Bronchial epithelial cell (primary cell): ENCODE measurements around the gene TRIM62. TPM values are rescaled to one million over a fixed set of nuclear protein-coding genes. Genes with fewer than 3 reads are reported as not detected.

ENCODE experiments used
- DNase-seq: peaks from one replicate; pipeline ENCODE4 v3.0.0-alpha.2; 2010; ENCODE audit warnings: low read depth
- FAIRE-seq: peaks from 2 replicates; lab custom pipeline; 2011; peaks lifted over from hg19 to GRCh38; lab: Jason Lieb, UNC
- H3K27me3 ChIP-seq: 2 replicates; pipeline ENCODE4 v1.5.1; 2011; ENCODE audit warnings: low read length; ENCODE audit not compliant: control insufficient read depth, insufficient read depth
- H3K36me3 ChIP-seq: 2 replicates; pipeline ENCODE4 v1.5.1; 2011; ENCODE audit warnings: low read length; ENCODE audit not compliant: control insufficient read depth, insufficient read depth
- H3K4me3 ChIP-seq: 2 replicates; pipeline ENCODE4 v1.5.1; 2011; ENCODE audit warnings: mild to moderate bottlenecking, low read depth, low read length, control low read depth
- CTCF ChIP-seq: IDR thresholded peaks from 2 replicates; pipeline ENCODE4 v1.5.1; 2011; ENCODE audit warnings: mild to moderate bottlenecking, moderate library complexity, low read length, control low read depth, inconsistent platforms; ENCODE audit not compliant: insufficient read depth, severe bottlenecking
- total RNA-seq: library from RNA; depleted of rRNA; stranded (reverse); fragments of >200 nt; gene quantifications from 2 replicates; pipeline ENCODE4 v1.2.1, GENCODE V29; 2014

The TRIM62 gene
- total RNA-seq, 1 donor from 2014 or later, result 0.79 TPM

- DNase-seq, result no peak
- Histone ChIP-seq H3K27me3 (no peaks in the 10 kb centered on the region), H3K4me3 (no peak overlapping the region), H3K36me3 (no peaks in the 10 kb centered on the region)
- no peak for FAIRE-seq
- no peak for TF ChIP-seq CTCF
Measured at GRCh38 chr1:33143698-33144097, 38.1 kb downstream of the TRIM62 start.

- H3K4me3 ChIP-seq, result no peak overlapping the region
- TF ChIP-seq CTCF, result no peak
- H3K36me3 ChIP-seq, result no peaks in the 10 kb centered on the region
- no peak for DNase-seq
- H3K27me3 ChIP-seq, result no peaks in the 10 kb centered on the region
- no peak for FAIRE-seq
Measured at GRCh38 chr1:33143176-33143575, 38.7 kb downstream of the TRIM62 start.

DNA sequence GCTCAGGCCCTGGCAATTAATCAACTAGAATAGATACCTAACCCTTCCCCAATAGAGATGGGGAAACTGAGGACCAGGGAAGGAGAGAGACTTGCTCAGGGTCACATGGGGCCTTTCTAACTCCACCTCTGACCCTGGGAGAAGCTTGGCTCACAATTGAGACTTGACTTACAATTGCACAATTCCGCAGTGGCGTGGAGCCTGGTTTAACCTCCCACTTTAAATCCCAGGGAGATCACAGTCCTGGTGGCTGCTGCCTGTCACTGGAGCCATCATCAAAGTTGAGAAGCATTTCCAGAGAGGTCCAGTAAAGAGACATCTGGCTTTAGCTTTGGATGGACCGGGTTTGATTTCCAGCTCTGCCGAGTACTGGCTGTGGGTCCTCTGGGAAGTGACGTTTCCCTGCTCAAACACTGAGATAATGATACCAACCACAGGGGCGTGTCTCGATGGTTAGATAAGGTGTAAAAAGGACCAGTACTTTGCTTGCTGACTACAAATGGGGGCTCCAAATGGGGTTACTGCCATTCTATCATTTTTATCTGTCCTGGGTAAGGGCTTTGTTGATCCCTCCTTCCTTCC is 39.3 kb downstream of the TRIM62 start:
- DNase-seq, result no peak
- no peak for TF ChIP-seq CTCF
- Histone ChIP-seq H3K27me3 (no peaks in the 10 kb centered on the region), H3K36me3 (no peaks in the 10 kb centered on the region), H3K4me3 (no peak overlapping the region)
- no peak for FAIRE-seq

DNA sequence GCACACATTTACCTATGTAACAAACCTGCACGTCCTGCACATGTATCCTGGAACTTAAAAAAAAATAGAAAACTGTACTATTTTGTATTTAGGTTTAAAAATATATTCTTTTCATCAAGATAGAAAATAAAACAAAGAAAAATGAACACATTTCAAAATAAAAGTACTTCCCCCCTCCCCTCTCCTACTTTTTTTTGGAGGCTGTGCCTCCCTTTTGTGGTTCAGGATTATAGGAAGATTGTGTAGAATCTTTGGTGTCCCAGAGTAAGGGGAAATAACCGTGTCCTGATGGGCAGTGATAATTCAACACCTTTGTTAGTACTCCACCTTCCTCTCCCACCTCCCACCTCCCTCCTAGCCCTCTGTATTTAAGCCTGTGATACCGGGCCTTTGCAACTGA is 40.1 kb downstream of the TRIM62 start:
- Histone ChIP-seq H3K4me3 (no peak overlapping the region), H3K36me3 (no peaks in the 10 kb centered on the region), H3K27me3 (no peaks in the 10 kb centered on the region)
- FAIRE-seq (no peak), DNase-seq (no peak)
- TF ChIP-seq CTCF, result no peak

- H3K27me3 ChIP-seq, result no peaks in the 10 kb centered on the region
- H3K36me3 ChIP-seq, result no peaks in the 10 kb centered on the region
- no peak for DNase-seq
- no peak for TF ChIP-seq CTCF
- no peak for FAIRE-seq
- no peak overlapping the region for H3K4me3 ChIP-seq
Measured at GRCh38 chr1:33141216-33141615, 40.6 kb downstream of the TRIM62 start.
